ENCODE measurements around the gene RANBP1. TPM values are rescaled to one million over a fixed set of nuclear protein-coding genes. Genes with fewer than 3 reads are reported as not detected.
A peak's percentile ranks its signal among the peaks of the same experiment; 100 is the strongest.

RANBP1 gene
- total and polyA plus RNA-seq, 11 donors = 29.3 to 85.3 (median 41.5) TPM

GRCh38 chr22:20154602-20155187 lies 38.8 kb downstream of the RANBP1 start:
- 41 to 60% (median 55%) methylated on average over 7 to 14 of the region's 14 CpGs for WGBS, 4 donors
- H3K36me3 ChIP-seq = no peaks in the 10 kb centered on the region
- DNase-seq = no peak
- no peak for TF ChIP-seq POLR2A (IDR thresholded peaks at IDR 0.05)
- peaks cover 0 to 10% (median 0%) of the 10 kb centered on the region in 9 donors for H3K27me3 ChIP-seq
- ATAC-seq = no peak
- H3K4me1 ChIP-seq = peaks cover 0 to 11% (median 0%) of the 10 kb centered on the region in 12 donors
- peak overlapping the region in 10 of 12 donors; percentile 21 to 42 (median 32) for H3K4me3 ChIP-seq
- intact Hi-C loops (cut with DNase I) = loop anchor here in 6 of 10 donors (1.0 to 5.0 kb wide), 3 partner anchors 113 to 128 kb away; partner anchors contain the start of gene RTN4R (in 5 of the 6)
- H3K9me3 ChIP-seq = no peaks in the 10 kb centered on the region
- peak overlapping the region in 2 of 12 donors; percentile 14 to 39 for H3K27ac ChIP-seq

- no peaks in the 10 kb centered on the region for H3K9me3 ChIP-seq
- peak; percentile 11 to 83 (median 46) for ATAC-seq
- H3K4me3 ChIP-seq = peak overlapping the region in 10 of 12 donors; percentile 21 to 42 (median 32)
Measured at GRCh38 chr22:20155330-20156041, 39.6 kb downstream of the RANBP1 start.

DNA sequence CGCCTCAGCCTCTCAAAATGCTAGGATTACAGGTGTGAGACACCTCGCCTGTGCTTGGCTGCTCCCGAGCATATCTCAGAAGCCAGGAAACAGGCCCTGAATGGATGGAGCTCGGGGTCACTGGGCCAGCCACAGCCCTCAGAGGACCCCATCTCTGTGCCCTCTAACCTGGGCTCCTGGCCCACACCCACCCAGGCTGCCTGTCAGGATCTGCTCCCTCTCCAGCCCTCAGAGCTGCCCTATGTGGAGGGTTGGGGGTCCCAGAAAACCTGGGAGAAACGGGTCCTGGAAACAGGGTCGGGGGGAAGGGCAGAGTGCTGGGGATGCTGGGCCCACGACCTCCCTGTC lies 40.1 kb downstream of the RANBP1 start:
- intact Hi-C loops (cut with DNase I) = loop anchor here in 6 of 10 donors (2.0 to 5.0 kb wide), 3 partner anchors 111 to 129 kb away; partner anchors contain the start of gene RTN4R (in 4 of the 6)
- 62 to 66% (median 64%) methylated on average over 7 of the region's 7 CpGs for WGBS, 4 donors
- no peaks in the 10 kb centered on the region for H3K36me3 ChIP-seq
- H3K27ac ChIP-seq = no peak overlapping the region
- DNase-seq (no peak), ATAC-seq (no peak)
- TF ChIP-seq POLR2A (IDR thresholded peaks at IDR 0.05) (no peak), CTCF (IDR thresholded peaks at IDR 0.05) (no peak)
- H3K4me1 ChIP-seq = peaks cover 0 to 11% (median 0%) of the 10 kb centered on the region in 12 donors
- peaks cover 0 to 10% (median 0%) of the 10 kb centered on the region in 9 donors for H3K27me3 ChIP-seq
- H3K4me3 ChIP-seq = no peak overlapping the region
- no peaks in the 10 kb centered on the region for H3K9me3 ChIP-seq

More at GRCh38 chr22:20155330-20156041, 39.6 kb downstream of the RANBP1 start:
- H3K27me3 ChIP-seq = peaks cover 0 to 10% (median 0%) of the 10 kb centered on the region in 9 donors
- peaks cover 0 to 11% (median 0%) of the 10 kb centered on the region in 12 donors for H3K4me1 ChIP-seq
- no peak for TF ChIP-seq POLR2A (IDR thresholded peaks at IDR 0.05)
- TF ChIP-seq CTCF (IDR thresholded peaks at IDR 0.05) = no peak
- intact Hi-C loops (cut with DNase I) = loop anchor here in 7 of 10 donors (1.0 to 5.0 kb wide), 4 partner anchors 112 to 129 kb away; partner anchors contain the start of gene RTN4R (in 5 of the 7)
- peak; percentile 69 to 84 (median 73) for DNase-seq
- no peaks in the 10 kb centered on the region for H3K36me3 ChIP-seq
- H3K27ac ChIP-seq = no peak overlapping the region
- 54 to 72% (median 61%) methylated on average over 19 to 30 of the region's 30 CpGs for WGBS, 4 donors

DNA sequence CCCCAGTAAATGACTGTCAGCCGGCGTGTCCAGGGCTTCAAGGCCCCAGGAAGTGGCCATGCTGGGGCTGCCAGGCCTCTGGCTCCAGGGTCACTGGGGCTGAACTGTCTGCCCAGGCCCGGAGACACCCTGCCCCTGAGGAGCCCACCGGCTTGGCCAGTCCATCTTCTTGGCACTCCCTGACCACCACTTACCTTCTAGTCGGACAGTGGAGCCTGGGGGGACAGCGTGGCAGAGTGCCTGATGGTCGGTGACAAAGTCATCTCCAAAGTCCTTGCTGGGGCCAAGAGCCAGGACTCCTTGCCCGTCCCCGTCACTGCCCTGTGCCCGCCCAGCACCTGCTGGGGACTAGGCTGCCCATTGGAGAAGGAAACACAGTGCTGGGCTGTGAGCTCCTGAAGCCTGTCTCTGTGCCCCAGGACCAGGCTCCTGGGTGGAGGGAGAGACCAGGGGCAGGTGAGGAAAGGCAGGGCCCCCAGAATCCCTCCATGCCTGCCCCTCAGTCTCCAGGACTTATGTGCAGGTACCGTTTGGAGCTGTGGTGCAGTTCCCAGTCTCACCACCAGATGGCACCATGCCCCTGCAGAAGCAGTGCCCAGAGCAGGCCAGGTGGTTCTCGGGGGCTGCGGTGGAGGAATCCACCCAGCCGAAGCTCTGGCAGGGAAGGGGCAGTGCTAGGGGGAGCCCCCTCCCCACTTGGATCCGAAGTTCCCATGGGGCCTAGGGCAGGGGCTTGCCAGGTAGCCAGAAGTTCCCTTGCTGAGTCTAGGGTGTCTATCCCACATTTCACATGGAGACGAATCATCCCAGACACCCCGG lies 40.9 kb downstream of the RANBP1 start:
- no peaks in the 10 kb centered on the region for H3K9me3 ChIP-seq
- 42 to 57% (median 44%) methylated on average over 10 to 17 of the region's 17 CpGs for WGBS, 4 donors
- TF ChIP-seq POLR2A (IDR thresholded peaks at IDR 0.05) = no peak
- TF ChIP-seq CTCF (IDR thresholded peaks at IDR 0.05) = peak; percentile 96 to 100 (median 99)
- intact Hi-C loops (cut with DNase I) = loop anchor here (1.0 to 5.0 kb wide), 6 partner anchors 81 to 128 kb away; partner anchors contain the start of gene RTN4R (in 6 of the 10)
- DNase-seq = peak; percentile 75 to 91 (median 79)
- peaks cover 0 to 10% (median 0%) of the 10 kb centered on the region in 9 donors for H3K27me3 ChIP-seq
- no peak overlapping the region for H3K4me3 ChIP-seq
- H3K27ac ChIP-seq = no peak overlapping the region
- ATAC-seq = peak; percentile 30 to 77 (median 72)
- H3K36me3 ChIP-seq = no peaks in the 10 kb centered on the region
- H3K4me1 ChIP-seq = peaks cover 0 to 11% (median 0%) of the 10 kb centered on the region in 12 donors
